GM12878 (cell line): ENCODE measurements around the gene MAPK8IP3. TPM values are rescaled to one million over a fixed set of nuclear protein-coding genes. Genes with fewer than 3 reads are reported as not detected.

ENCODE experiments used
- ATAC-seq: fragments of 200-7000 bp; cut with Tn5 transposase; 3 replicates; pipeline ENCODE4 v1.9.1; 2020; ENCODE audit warnings: mild to moderate bottlenecking, moderate library complexity
- BruUV-seq: library from RNA; stranded (reverse); fragments of 400-500 nt; replicated peaks from 2 replicates; lab custom pipeline; 2021; lab: Mats Ljungman, UMichigan
- CTCF ChIA-PET: fragments of 300-600 bp; sonication (Branson Sonifier 250); formaldehyde crosslinking; extraction: SDS; loops from one replicate; lab custom pipeline; 2021; ENCODE audit warnings: inconsistent platforms; lab: Yijun Ruan, JAX
- POLR2A ChIA-PET: fragments of 350-600 bp; formaldehyde crosslinking; extraction: SDS; loops from one replicate; lab custom pipeline; 2021; ENCODE audit warnings: inconsistent platforms; lab: Charles Lee
- RAD21 ChIA-PET: fragments of 300-600 bp; sonication (Branson Sonifier 250); formaldehyde crosslinking; loops from one replicate; lab custom pipeline; 2023; ENCODE audit warnings: antibody characterized with exemption; ENCODE audit not compliant: unreplicated experiment; lab: Charles Lee
- SMC1A ChIA-PET: fragments of 300-600 bp; sonication (Branson Sonifier 250); formaldehyde crosslinking; loops from one replicate; lab custom pipeline; 2023; ENCODE audit not compliant: unreplicated experiment, uncharacterized antibody; lab: Charles Lee
- DNase-seq: peaks from one replicate; pipeline ENCODE4 v3.0.0-alpha.2; 2011; ENCODE audit warnings: low read depth, low spot score
- FAIRE-seq: peaks from 3 replicates; lab custom pipeline; 2011; peaks lifted over from hg19 to GRCh38; lab: Jason Lieb, UNC
- H2AFZ ChIP-seq: 2 replicates; pipeline ENCODE4 v1.6.0; 2011; ENCODE audit warnings: low read depth, low read length, control low read depth; ENCODE audit not compliant: control insufficient read depth
- H3K27ac ChIP-seq: 2 replicates; pipeline ENCODE4 v1.5.1; 2011; ENCODE audit warnings: control low read depth; ENCODE audit not compliant: control insufficient read depth, insufficient read depth
- H3K27me3 ChIP-seq, 2 experiments: replicated peaks in 1 of 2; 2 replicates each; pipeline versions ENCODE4 v1.6.0 to v1.6.1; 2011; ENCODE audit warnings: low read length in 1 of 2; ENCODE audit not compliant: control insufficient read depth in 2 of 2, insufficient read depth in 2 of 2
- H3K36me3 ChIP-seq, 2 experiments: 2 replicates each; pipeline ENCODE4 v1.5.1; 2011; ENCODE audit warnings: low read length in 1 of 2; ENCODE audit not compliant: control insufficient read depth in 2 of 2, insufficient read depth in 2 of 2
- H3K4me1 ChIP-seq: 2 replicates; pipeline ENCODE4 v1.6.1; 2011; ENCODE audit warnings: mild to moderate bottlenecking, low read length, moderate library complexity, mixed read lengths; ENCODE audit not compliant: control insufficient read depth, insufficient read depth
- H3K4me2 ChIP-seq: 2 replicates; pipeline ENCODE4 v1.6.0; 2011; ENCODE audit warnings: control low read depth; ENCODE audit not compliant: control insufficient read depth, insufficient read depth
- H3K4me3 ChIP-seq: fragments of 200-600 bp; sonication (generic); 2 replicates; pipeline ENCODE4 v1.5.1; 2016
- H3K79me2 ChIP-seq: 2 replicates; pipeline ENCODE4 v1.6.0; 2011; ENCODE audit warnings: low read length; ENCODE audit not compliant: control insufficient read depth, insufficient read depth
- H3K9ac ChIP-seq: 2 replicates; pipeline ENCODE4 v1.8.0; 2011; ENCODE audit warnings: low read length, control low read depth, mixed read lengths; ENCODE audit not compliant: control insufficient read depth, insufficient read depth
- H3K9me3 ChIP-seq: replicated peaks from 3 replicates; pipeline ENCODE4 v1.5.1; 2011; ENCODE audit warnings: mild to moderate bottlenecking, low read length; ENCODE audit not compliant: control insufficient read depth, insufficient read depth
- H4K20me1 ChIP-seq: 2 replicates; pipeline ENCODE4 v1.6.0; 2011; ENCODE audit not compliant: control insufficient read depth, insufficient read depth
- ATF2 ChIP-seq: IDR thresholded peaks from 2 replicates; pipeline ENCODE4 v1.6.1; 2012; ENCODE audit warnings: low read length, inconsistent platforms
- CREB1 ChIP-seq: IDR thresholded peaks from 2 replicates; pipeline ENCODE4 v1.6.1; 2012; ENCODE audit warnings: low read depth, mild to moderate bottlenecking, inconsistent platforms
- ESRRA ChIP-seq: IDR thresholded peaks from 2 replicates; pipeline ENCODE4 v1.6.1; 2012; ENCODE audit warnings: mild to moderate bottlenecking, low read length, improper control_type of control experiment
- FOXM1 ChIP-seq: IDR thresholded peaks from 2 replicates; pipeline ENCODE4 v1.6.1; 2012; ENCODE audit warnings: low read depth, mild to moderate bottlenecking, inconsistent platforms, low read length, moderate library complexity
- HDAC2 ChIP-seq: fragments of 200-600 bp; sonication (generic); IDR thresholded peaks from 2 replicates; pipeline ENCODE4 v1.6.1; 2017
- IKZF2 ChIP-seq, 2 experiments: fragments of 450-650 bp; IDR thresholded peaks; 2 replicates each; pipeline ENCODE4 v1.6.1; 2017; ENCODE audit warnings: mild to moderate bottlenecking in 2 of 2, moderate library complexity in 2 of 2
- NR2F1 ChIP-seq: fragments of 450-650 bp; conservative IDR thresholded peaks from 2 replicates; pipeline ENCODE4 v1.6.1; 2017; ENCODE audit warnings: mild to moderate bottlenecking
- RBBP5 ChIP-seq: fragments of 200-600 bp; sonication (generic); conservative IDR thresholded peaks from 2 replicates; pipeline ENCODE4 v1.6.1; 2016
- STAT1 ChIP-seq: fragments of 450-650 bp; conservative IDR thresholded peaks from 2 replicates; pipeline ENCODE4 v1.6.1; 2014; ENCODE audit warnings: antibody characterized with exemption, mild to moderate bottlenecking
- STAT3 ChIP-seq: IDR thresholded peaks from 2 replicates; pipeline ENCODE4 v1.6.1; 2011; ENCODE audit warnings: low read depth, low read length, improper control_type of control experiment
- WGBS: methylation state at CpG from one replicate; pipeline ENCODE4 v1.1.6; 2016; ENCODE audit warnings: low lambda C conversion rate; ENCODE audit not compliant: insufficient replicate concordance, insufficient coverage; ENCODE audit errors: missing lambda C conversion rate; 5-methylcytosine and 5-hydroxymethylcytosine counted together
- in situ Hi-C: fragments of 300-500 bp; cut with MboI; formaldehyde crosslinking; loops from 9 replicates; pipeline ENCODE4 v1.14.3; 2018; ENCODE audit warnings: mixed read lengths
- intact Hi-C: fragments of 100-400 bp; cut with micrococcal nuclease; formaldehyde crosslinking; loops from one replicate; pipeline ENCODE4 v1.14.2; 2022; ENCODE audit not compliant: unreplicated experiment
- polyA plus RNA-seq, 11 experiments: library from polyadenylated mRNA; depleted of rRNA in 4 of 11; unstranded in 6 of 11; stranded (reverse) in 5 of 11; fragments of >200 nt; fragmentation: Nextera tagmentation in 4 of 11; fragmentation: Illumina TruSeq in 1 of 11; extraction: Ambion mirVana in 4 of 11; extraction: Trizol in 1 of 11; gene quantifications; 1 replicate in 1 of 11; 2 replicates in 10 of 11; pipeline versions ENCODE4 v1.2.1 to v1.2.3, GENCODE V29; 2011 to 2016; ENCODE audit warnings: inconsistent platforms in 2 of 11, missing spikeins in 2 of 11, low read depth in 1 of 11
- total RNA-seq, 4 experiments: library from RNA; depleted of rRNA in 3 of 4; stranded (reverse); fragments of >200 nt in 3 of 4; fragmentation: Illumina TruSeq in 1 of 4; extraction: Trizol in 1 of 4; gene quantifications; 2 replicates each; pipeline versions ENCODE4 v1.2.1 to v1.2.3, GENCODE V29; 2013 to 2021

Gene MAPK8IP3
- total and polyA plus RNA-seq, 10 of the 15 experiments (the other 5 are each of a cell fraction or from before 2014, with no cell fraction given), result 0.06 to 67.9 (median 18.2) TPM

- ChIA-PET SMC1A (no interaction called here), RAD21 (no interaction called here), POLR2A (no interaction called here), CTCF (no interaction called here)
- no peaks in the 10 kb centered on the region for H4K20me1 ChIP-seq
- no peak for ATAC-seq
- DNase-seq, result no peak
- peaks cover 15% of the 10 kb centered on the region for H3K79me2 ChIP-seq
- H3K36me3 ChIP-seq, result peaks cover 5 to 12% of the 10 kb centered on the region in 2 experiments; a peak in 3 of 4 replicates
- no peak overlapping the region for H2AFZ ChIP-seq
- in situ Hi-C loops (no loop called here), intact Hi-C loops (no loop called here)
- 90% methylated on average over 41 of the region's 44 CpGs for WGBS
- no peak overlapping the region for H3K4me3 ChIP-seq
- H3K4me1 ChIP-seq, result no peaks in the 10 kb centered on the region
- H3K27ac ChIP-seq, result no peak overlapping the region
- H3K27me3 ChIP-seq, result no peaks in the 10 kb centered on the region
- no peak overlapping the region for H3K4me2 ChIP-seq
- FAIRE-seq, result no peak
- no peak overlapping the region for H3K9ac ChIP-seq
- no peak for TF ChIP-seq FOXM1
- TF ChIP-seq RBBP5, result no peak
- no peak for TF ChIP-seq STAT1
- TF ChIP-seq HDAC2, result no peak
- no peak for TF ChIP-seq IKZF2 (IDR thresholded peaks at IDR 0.05)
- no peak for TF ChIP-seq ESRRA
- no peak for TF ChIP-seq STAT3
- no peak for TF ChIP-seq ATF2
- TF ChIP-seq NR2F1, result no peak
- TF ChIP-seq CREB1, result no peak
- H3K9me3 ChIP-seq, result no peaks in the 10 kb centered on the region
- no TSS peak for BruUV-seq
Measured at GRCh38 chr16:1787322-1788094, 81.5 kb downstream of the MAPK8IP3 start.
